HCT116 (cell line): ENCODE data around the gene IL9. TPM values are rescaled to one million over a fixed set of nuclear protein-coding genes. Genes with fewer than 3 reads are reported as not detected.

Experiments
- ATAC-seq: fragments of 200-7000 bp; cut with Tn5 transposase; 2 replicates; pipeline ENCODE4 v1.9.1; 2020; ENCODE audit warnings: mild to moderate bottlenecking, moderate library complexity
- BruUV-seq: library from RNA; stranded (reverse); fragments of 400-500 nt; replicated peaks from 2 replicates; lab custom pipeline; 2021; lab: Mats Ljungman, UMichigan
- CTCF ChIA-PET: fragments of 300-600 bp; sonication (Branson Sonifier 250); formaldehyde crosslinking; loops from one replicate; lab custom pipeline; 2021; ENCODE audit warnings: antibody characterized with exemption; lab: Charles Lee
- POLR2A ChIA-PET: fragments of 300-600, 350-600 bp; sonication (Branson Sonifier 250); formaldehyde crosslinking; loops from one replicate; lab custom pipeline; 2021; ENCODE audit warnings: antibody characterized with exemption; lab: Charles Lee
- RAD21 ChIA-PET, 2 experiments: fragments of 300-600 bp; sonication (Branson Sonifier 250); formaldehyde crosslinking; loops; one replicate each; lab custom pipeline; 2023; ENCODE audit warnings: low total read pairs in 2 of 2; ENCODE audit not compliant: uncharacterized antibody in 2 of 2, unreplicated experiment in 2 of 2, low non-redundant PET in 1 of 2; lab: Charles Lee
- DNase-seq: peaks from one replicate; pipeline ENCODE4 v3.0.0-alpha.2; 2010; ENCODE audit warnings: low read depth, low spot score
- H2AFZ ChIP-seq: fragments of 200-600 bp; shearing (Covaris generic), sonication (generic); 2 replicates; pipeline ENCODE4 v1.6.1; 2017; ENCODE audit warnings: low read depth, mixed run types, mixed read lengths, antibody characterized with exemption, low read length; ENCODE audit not compliant: poor library complexity, severe bottlenecking
- H3K27ac ChIP-seq: 2 replicates; pipeline ENCODE4 v1.5.1; 2012; ENCODE audit warnings: low read depth, low read length
- H3K27me3 ChIP-seq: fragments of 200-600 bp; sonication (generic); 2 replicates; pipeline ENCODE4 v1.6.1; 2016; ENCODE audit warnings: mixed run types, low read length, mixed read lengths; ENCODE audit not compliant: insufficient read depth
- H3K36me3 ChIP-seq, 2 experiments: fragments of 200-500 bp in 1 of 2; fragments of 200-600 bp in 1 of 2; sonication (Bioruptor generic) in 1 of 2; sonication (generic) in 1 of 2; 2 replicates each; pipeline versions ENCODE4 v1.5.1 to v1.6.1; 2014 to 2016; ENCODE audit warnings: low read length in 2 of 2, inconsistent platforms in 1 of 2, mixed read lengths in 1 of 2, mixed run types in 1 of 2; ENCODE audit not compliant: insufficient read depth in 2 of 2, control insufficient read depth in 1 of 2
- H3K4me1 ChIP-seq, 2 experiments: fragments of 200-600 bp in 1 of 2; sonication (generic) in 1 of 2; 2 replicates each; pipeline versions ENCODE4 v1.5.1 to v1.6.1; 2012 to 2017; ENCODE audit warnings: low read length in 2 of 2, inconsistent platforms in 1 of 2, mild to moderate bottlenecking in 1 of 2, mixed read lengths in 1 of 2, mixed run types in 1 of 2, moderate library complexity in 1 of 2; ENCODE audit not compliant: insufficient read depth in 2 of 2, control insufficient read depth in 1 of 2
- H3K4me2 ChIP-seq: fragments of 200-600 bp; sonication (generic); 2 replicates; pipeline ENCODE4 v1.6.1; 2017; ENCODE audit warnings: mixed run types, low read length, mixed read lengths
- H3K4me3 ChIP-seq, 2 experiments: fragments of 200-600 bp in 1 of 2; sonication (generic) in 1 of 2; replicated peaks in 1 of 2; 2 replicates each; pipeline ENCODE4 v1.5.1; 2011 to 2016; ENCODE audit warnings: low read length in 2 of 2, control low read depth in 1 of 2, low read depth in 1 of 2, mild to moderate bottlenecking in 1 of 2, mixed read lengths in 1 of 2, mixed run types in 1 of 2
- H3K79me2 ChIP-seq: fragments of 200-600 bp; sonication (generic); 2 replicates; pipeline ENCODE4 v1.6.1; 2017; ENCODE audit warnings: mild to moderate bottlenecking, mixed run types, low read length, moderate library complexity, mixed read lengths; ENCODE audit not compliant: insufficient read depth
- H3K9ac ChIP-seq: fragments of 200-600 bp; sonication (generic); 2 replicates; pipeline ENCODE4 v1.6.1; 2016; ENCODE audit warnings: low read length, mixed read lengths
- H3K9me2 ChIP-seq: fragments of 200-600 bp; sonication (generic), shearing (Covaris generic); 2 replicates; pipeline ENCODE4 v1.6.1; 2017; ENCODE audit warnings: mixed run types, mild to moderate bottlenecking, moderate library complexity; ENCODE audit not compliant: insufficient read depth
- H3K9me3 ChIP-seq, 2 experiments: fragments of 200-500 bp in 1 of 2; fragments of 200-600 bp in 1 of 2; sonication (Bioruptor generic) in 1 of 2; sonication (generic) in 1 of 2; 2 replicates each; pipeline ENCODE4 v1.6.1; 2014 to 2017; ENCODE audit warnings: low read length in 2 of 2, mixed read lengths in 2 of 2, inconsistent platforms in 1 of 2, low read depth in 1 of 2, mild to moderate bottlenecking in 1 of 2, mixed run types in 1 of 2, moderate library complexity in 1 of 2; ENCODE audit not compliant: control insufficient read depth in 1 of 2, insufficient read depth in 1 of 2
- H4K20me1 ChIP-seq: fragments of 200-600 bp; sonication (generic), shearing (Covaris generic); 2 replicates; pipeline ENCODE4 v1.6.1; 2017; ENCODE audit warnings: mixed run types, mild to moderate bottlenecking, moderate library complexity; ENCODE audit not compliant: insufficient read depth
- CBX3 ChIP-seq: IDR thresholded peaks from 2 replicates; pipeline ENCODE4 v1.6.1; 2012; ENCODE audit warnings: low read depth
- CEBPB ChIP-seq: IDR thresholded peaks from 2 replicates; pipeline ENCODE4 v1.6.1; 2012; ENCODE audit warnings: low read depth
- EZH2 ChIP-seq: fragments of 200-600 bp; sonication (generic); IDR thresholded peaks from 2 replicates; pipeline ENCODE4 v1.6.1; 2017; ENCODE audit warnings: antibody characterized with exemption, mixed run types
- EZH2phosphoT487 ChIP-seq: fragments of 200-600 bp; IDR thresholded peaks from 2 replicates; pipeline ENCODE4 v1.6.1; 2018; ENCODE audit warnings: antibody characterized with exemption, borderline replicate concordance
- FOSL1 ChIP-seq: IDR thresholded peaks from 2 replicates; pipeline ENCODE4 v1.6.1; 2012; ENCODE audit warnings: low read depth
- RAD21 ChIP-seq: IDR thresholded peaks from 2 replicates; pipeline ENCODE4 v1.6.1; 2012; ENCODE audit warnings: low read depth, mild to moderate bottlenecking
- YY1 ChIP-seq: IDR thresholded peaks from 2 replicates; pipeline ENCODE4 v1.6.1; 2011; ENCODE audit warnings: low read length, low read depth, moderate library complexity, mild to moderate bottlenecking; ENCODE audit not compliant: insufficient replicate concordance; ENCODE audit errors: extremely low read depth
- ZFX ChIP-seq: fragments of 450-650 bp; IDR thresholded peaks from 2 replicates; pipeline ENCODE4 v1.6.1; 2017
- intact Hi-C: fragments of 100-400 bp; cut with micrococcal nuclease; formaldehyde crosslinking; loops from 2 replicates; pipeline ENCODE4 v1.10.0; 2022
- total RNA-seq: library from RNA; stranded (reverse); gene quantifications from one replicate; pipeline ENCODE4 v1.2.1, GENCODE V29; 2021; ENCODE audit not compliant: unreplicated experiment
- TF ChIP-seq, protein P1 (sequence below), 3 experiments: fragments of 200-600 bp in 1 of 3; sonication (generic) in 1 of 3; IDR thresholded peaks in 2 of 3; conservative IDR thresholded peaks in 1 of 3; 2 replicates each; pipeline ENCODE4 v1.5.1; 2012 to 2017; ENCODE audit warnings: low read depth in 2 of 3, low read length in 2 of 3, antibody characterized with exemption in 1 of 3, borderline replicate concordance in 1 of 3, control low read depth in 1 of 3, mild to moderate bottlenecking in 1 of 3, mixed read lengths in 1 of 3, mixed run types in 1 of 3, moderate library complexity in 1 of 3; ENCODE audit not compliant: insufficient read depth in 1 of 3
- TF ChIP-seq, protein P2 (sequence below): IDR thresholded peaks from 2 replicates; pipeline ENCODE4 v1.6.1; 2012

IL9 gene
- total RNA-seq, 1 experiment from 2014 or later = not detected

GRCh38 chr5:135891791-135892190 lies 3.9 kb downstream of the IL9 start:
- H3K36me3 ChIP-seq = no peaks in the 10 kb centered on the region
- H3K4me1 ChIP-seq = peaks cover 6 to 12% of the 10 kb centered on the region in 2 experiments; a peak in 3 of 4 replicates
- ChIA-PET POLR2A (no interaction called here), CTCF (interaction anchor here (1.0 to 1.9 kb wide), 5 partner anchors 10 to 321 kb away, joined by 3 to 8 read pairs (median 3); no protein-coding TSS in a partner anchor), RAD21 (interaction anchor here in 1 of 2 experiments (0.6 kb wide), 1 partner anchor 621 kb away, joined by 3 read pairs; no protein-coding TSS in a partner anchor)
- H3K9me3 ChIP-seq = no peaks in the 10 kb centered on the region
- no TSS peak for BruUV-seq
- no peaks in the 10 kb centered on the region for H3K79me2 ChIP-seq
- ATAC-seq = no peak
- DNase-seq = no peak
- H4K20me1 ChIP-seq = no peaks in the 10 kb centered on the region
- H3K27me3 ChIP-seq = peaks cover 10% of the 10 kb centered on the region; the same call in 1 of the 2 replicates
- no peak overlapping the region for H2AFZ ChIP-seq
- no peak overlapping the region for H3K4me3 ChIP-seq
- H3K27ac ChIP-seq = no peak overlapping the region
- intact Hi-C loops = no loop called here
- H3K9me2 ChIP-seq = no peaks in the 10 kb centered on the region
- no peak overlapping the region for H3K4me2 ChIP-seq
- no peak overlapping the region for H3K9ac ChIP-seq
- TF ChIP-seq EZH2phosphoT487 (no peak), RAD21 (peak; percentile 31; the same call in 1 of the 2 replicates)
- TF ChIP-seq, protein P1, sequence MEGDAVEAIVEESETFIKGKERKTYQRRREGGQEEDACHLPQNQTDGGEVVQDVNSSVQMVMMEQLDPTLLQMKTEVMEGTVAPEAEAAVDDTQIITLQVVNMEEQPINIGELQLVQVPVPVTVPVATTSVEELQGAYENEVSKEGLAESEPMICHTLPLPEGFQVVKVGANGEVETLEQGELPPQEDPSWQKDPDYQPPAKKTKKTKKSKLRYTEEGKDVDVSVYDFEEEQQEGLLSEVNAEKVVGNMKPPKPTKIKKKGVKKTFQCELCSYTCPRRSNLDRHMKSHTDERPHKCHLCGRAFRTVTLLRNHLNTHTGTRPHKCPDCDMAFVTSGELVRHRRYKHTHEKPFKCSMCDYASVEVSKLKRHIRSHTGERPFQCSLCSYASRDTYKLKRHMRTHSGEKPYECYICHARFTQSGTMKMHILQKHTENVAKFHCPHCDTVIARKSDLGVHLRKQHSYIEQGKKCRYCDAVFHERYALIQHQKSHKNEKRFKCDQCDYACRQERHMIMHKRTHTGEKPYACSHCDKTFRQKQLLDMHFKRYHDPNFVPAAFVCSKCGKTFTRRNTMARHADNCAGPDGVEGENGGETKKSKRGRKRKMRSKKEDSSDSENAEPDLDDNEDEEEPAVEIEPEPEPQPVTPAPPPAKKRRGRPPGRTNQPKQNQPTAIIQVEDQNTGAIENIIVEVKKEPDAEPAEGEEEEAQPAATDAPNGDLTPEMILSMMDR (IDR thresholded peaks at IDR 0.05 in 2 of 3, conservative IDR thresholded peaks at IDR 0.05 in 1 of 3; ENCODE audit: borderline replicate concordance in 1 of 3, insufficient read depth in 1 of 3, low read depth in 2 of 3, low read length in 2 of 3) = peak; percentile 18 to 40 (median 23); a peak in 3 of 6 replicates
- TF ChIP-seq, all 23 proteins: peak for 2

DNA sequence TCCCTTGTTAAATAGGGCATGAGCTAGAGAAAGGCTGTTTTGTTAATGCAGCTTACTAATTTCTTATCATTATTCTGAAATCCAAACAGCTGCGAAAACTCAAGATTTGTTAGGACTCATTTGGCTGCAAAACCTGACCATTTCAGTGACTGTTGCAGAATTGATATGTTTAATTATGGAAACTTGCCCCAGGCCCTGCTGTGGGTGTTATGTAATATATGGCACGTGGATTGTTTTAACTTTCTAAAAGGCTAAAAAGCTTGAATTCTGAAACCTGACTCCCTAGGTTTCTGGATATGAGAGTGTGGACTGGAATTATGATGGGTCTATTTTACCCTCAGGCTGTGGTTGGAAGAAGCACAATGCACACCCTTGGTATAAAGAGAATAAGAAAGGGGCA lies 4.4 kb downstream of the IL9 start:
- RAD21 ChIA-PET = interaction anchor here in 1 of 2 experiments (0.6 kb wide), 1 partner anchor 622 kb away, joined by 3 read pairs; no protein-coding TSS in a partner anchor
- DNase-seq (no peak), ATAC-seq (no peak)
- Histone ChIP-seq H3K4me2 (no peak overlapping the region), H3K27me3 (peaks cover 9% of the 10 kb centered on the region; the same call in 1 of the 2 replicates), H3K4me3 (no peak overlapping the region), H3K9me2 (no peaks in the 10 kb centered on the region), H3K36me3 (no peaks in the 10 kb centered on the region), H3K9ac (no peak overlapping the region), H3K9me3 (no peaks in the 10 kb centered on the region), H3K27ac (no peak overlapping the region), H2AFZ (no peak overlapping the region), H4K20me1 (no peaks in the 10 kb centered on the region), H3K4me1 (peaks cover 6 to 12% of the 10 kb centered on the region in 2 experiments; a peak in 3 of 4 replicates), H3K79me2 (no peaks in the 10 kb centered on the region)
- BruUV-seq = no TSS peak
- POLR2A ChIA-PET = no interaction called here
- CTCF ChIA-PET = interaction anchor here (1.0 to 1.9 kb wide), 5 partner anchors 10 to 322 kb away, joined by 3 to 8 read pairs (median 3); no protein-coding TSS in a partner anchor
- intact Hi-C loops = no loop called here
- no peak for TF ChIP-seq EZH2
- TF ChIP-seq FOSL1 = no peak
- TF ChIP-seq, protein P2, sequence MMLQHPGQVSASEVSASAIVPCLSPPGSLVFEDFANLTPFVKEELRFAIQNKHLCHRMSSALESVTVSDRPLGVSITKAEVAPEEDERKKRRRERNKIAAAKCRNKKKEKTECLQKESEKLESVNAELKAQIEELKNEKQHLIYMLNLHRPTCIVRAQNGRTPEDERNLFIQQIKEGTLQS = no peak
- TF ChIP-seq CEBPB = no peak
- TF ChIP-seq, protein P1 (IDR thresholded peaks at IDR 0.05 in 2 of 3, conservative IDR thresholded peaks at IDR 0.05 in 1 of 3; ENCODE audit: borderline replicate concordance in 1 of 3, insufficient read depth in 1 of 3, low read depth in 2 of 3, low read length in 2 of 3) = no peak
- TF ChIP-seq CBX3 = no peak
- TF ChIP-seq RAD21 = no peak
- no peak for TF ChIP-seq ZFX
- no peak for TF ChIP-seq YY1
